Left ventricle myocardium inferior (tissue), 1 donor: Measurements from ENCODE around the gene C3orf70. TPM values are rescaled to one million over a fixed set of nuclear protein-coding genes. Genes with fewer than 3 reads are reported as not detected.

Experiments
- DNase-seq: peaks from one replicate; pipeline ENCODE4 v3.0.0-alpha.2; 2020
- H3K27ac ChIP-seq: fragments of 200-600 bp; replicated peaks from 2 replicates; pipeline ENCODE4 v1.8.0; 2021
- H3K27me3 ChIP-seq: fragments of 200-600 bp; 2 replicates; pipeline ENCODE4 v1.8.0; 2021; ENCODE audit warnings: low read depth
- H3K36me3 ChIP-seq: fragments of 200-600 bp; 2 replicates; pipeline ENCODE4 v1.8.0; 2021
- H3K4me1 ChIP-seq: fragments of 200-600 bp; 2 replicates; pipeline ENCODE4 v1.8.0; 2021
- H3K4me3 ChIP-seq: fragments of 200-600 bp; 2 replicates; pipeline ENCODE4 v1.8.0; 2021; ENCODE audit warnings: mild to moderate bottlenecking, moderate library complexity
- H3K9me3 ChIP-seq: fragments of 200-600 bp; replicated peaks from 2 replicates; pipeline ENCODE4 v1.8.0; 2021
- CTCF ChIP-seq: fragments of 200-600 bp; IDR thresholded peaks from 2 replicates; pipeline ENCODE4 v1.8.0; 2021; ENCODE audit warnings: antibody characterized with exemption, mild to moderate bottlenecking, borderline replicate concordance
- intact Hi-C: fragments of 100-400 bp; cut with micrococcal nuclease; formaldehyde crosslinking; loops from one replicate; pipeline ENCODE4 v1.11.0; 2022
- total RNA-seq: library from RNA; stranded (reverse); fragmentation: NEBNext Ultra II Directional; extraction: Animal tissue kit (Norgen Biotek cat#: 25700); gene quantifications from one replicate; pipeline ENCODE4 v1.2.1, GENCODE V29; 2021
- donor health status: DM: no; HTN: yes; CAD: no; lungs with severe emphysema.

Gene C3orf70
- total RNA-seq, 1 donor from 2014 or later: 1.4 TPM

GRCh38 chr3:185195652-185196051 lies 42.8 kb upstream of the C3orf70 start:
- Histone ChIP-seq H3K4me3 (no peak overlapping the region), H3K27ac (no peak overlapping the region), H3K4me1 (no peaks in the 10 kb centered on the region), H3K9me3 (no peaks in the 10 kb centered on the region), H3K27me3 (no peaks in the 10 kb centered on the region), H3K36me3 (peaks cover 25% of the 10 kb centered on the region)
- DNase-seq: no peak
- intact Hi-C loops: no loop called here
- no peak for TF ChIP-seq CTCF

DNA sequence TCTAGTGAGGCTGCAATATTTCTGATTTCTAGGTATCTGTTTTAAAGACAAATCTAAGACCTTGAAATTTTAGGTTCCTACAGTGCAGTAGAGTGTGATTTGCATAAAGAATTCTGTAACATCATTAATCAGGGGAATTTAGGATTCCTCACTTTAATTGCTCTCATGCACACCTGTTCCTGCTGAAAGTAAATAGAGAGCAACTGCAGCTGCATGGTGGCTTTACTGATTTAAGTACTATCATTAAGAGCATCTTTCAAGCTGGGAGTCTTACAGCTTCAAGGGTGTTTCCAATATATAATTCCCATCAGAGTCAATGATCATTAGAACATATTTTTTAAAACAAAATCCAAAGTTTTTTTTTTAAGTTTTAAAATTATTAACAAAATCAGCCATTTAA lies 36.0 kb upstream of the C3orf70 start:
- no peak overlapping the region for H3K4me3 ChIP-seq
- H3K27ac ChIP-seq: no peak overlapping the region
- TF ChIP-seq CTCF: no peak
- no peaks in the 10 kb centered on the region for H3K9me3 ChIP-seq
- H3K36me3 ChIP-seq: peaks cover 25% of the 10 kb centered on the region
- H3K4me1 ChIP-seq: no peaks in the 10 kb centered on the region
- no peaks in the 10 kb centered on the region for H3K27me3 ChIP-seq
- intact Hi-C loops: no loop called here
- DNase-seq: no peak

- DNase-seq: no peak
Observed at GRCh38 chr3:185187391-185187790, 34.5 kb upstream of the C3orf70 start.

DNA sequence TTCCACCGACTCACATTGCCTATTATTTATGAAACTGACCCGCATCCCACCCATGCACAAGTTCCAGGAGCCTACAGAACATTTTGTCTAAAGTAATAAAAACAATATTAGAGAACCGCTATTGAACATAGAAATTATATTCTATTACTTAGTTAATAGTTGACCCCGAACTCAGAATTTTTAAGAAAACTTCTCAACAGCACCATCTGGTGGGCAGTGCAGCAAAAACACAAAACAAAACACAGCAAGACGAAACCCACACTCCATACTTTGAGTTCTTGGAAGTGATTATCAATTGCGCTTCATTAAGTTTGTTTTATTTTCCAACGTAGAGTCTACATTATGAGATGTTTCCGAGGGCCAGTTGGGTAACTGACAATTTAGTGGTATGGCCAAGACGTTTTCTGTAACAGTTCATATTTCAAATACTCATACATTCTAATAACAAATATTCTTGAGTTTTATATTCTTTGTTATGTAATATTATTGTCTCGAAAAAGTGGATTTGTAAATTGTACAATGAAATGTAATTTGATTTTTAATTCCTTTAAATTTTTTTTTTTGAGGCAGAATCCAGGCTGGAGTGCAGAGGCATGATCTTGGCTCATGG lies 24.0 kb upstream of the C3orf70 start:
- DNase-seq: peak; percentile 20
- intact Hi-C loops: loop anchor here (2.0 kb wide), 1 partner anchor 302 kb away; no protein-coding TSS in a partner anchor
- TF ChIP-seq CTCF: peak; percentile 79

More at GRCh38 chr3:185187391-185187790, 34.5 kb upstream of the C3orf70 start:
- Histone ChIP-seq H3K4me1 (no peaks in the 10 kb centered on the region), H3K27ac (no peak overlapping the region), H3K36me3 (peaks cover 16% of the 10 kb centered on the region), H3K4me3 (no peak overlapping the region), H3K9me3 (no peaks in the 10 kb centered on the region), H3K27me3 (peaks cover 2% of the 10 kb centered on the region)
- TF ChIP-seq CTCF: no peak
- intact Hi-C loops: no loop called here

DNA sequence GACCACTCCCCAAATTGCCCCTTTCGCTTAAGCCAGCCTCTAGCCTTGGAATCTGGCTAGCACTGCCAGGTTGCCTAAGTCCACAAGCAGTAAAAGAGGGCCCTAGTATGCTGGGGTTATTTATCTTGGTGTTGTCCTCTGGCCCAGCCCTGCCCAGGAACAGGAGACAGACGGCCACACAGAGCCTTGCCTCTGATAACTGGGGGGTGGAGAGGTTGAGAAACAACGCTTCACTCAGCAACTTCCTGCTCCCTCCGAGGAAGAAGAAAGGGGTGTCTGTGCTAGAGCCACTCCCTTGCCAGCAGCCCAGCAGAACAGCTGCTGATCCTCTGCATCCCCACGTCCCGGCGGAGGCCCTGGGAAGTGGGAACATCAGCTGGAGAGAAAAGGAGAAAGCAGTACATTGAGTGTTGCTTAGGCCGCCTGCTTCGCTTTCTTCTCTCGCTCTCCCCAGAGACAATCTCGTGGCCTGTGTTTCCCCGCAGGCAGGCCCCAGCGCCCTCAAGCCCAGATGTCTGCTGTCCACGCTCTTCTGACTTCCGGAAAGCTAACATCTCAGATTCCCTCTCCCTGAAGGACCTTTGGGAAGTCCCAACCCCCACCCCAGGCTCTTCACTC lies 22.6 kb upstream of the C3orf70 start:
- TF ChIP-seq CTCF: no peak
- Histone ChIP-seq H3K9me3 (no peaks in the 10 kb centered on the region), H3K36me3 (no peaks in the 10 kb centered on the region), H3K4me1 (peaks cover 10% of the 10 kb centered on the region), H3K27me3 (peaks cover 23% of the 10 kb centered on the region), H3K27ac (peak overlapping the region; percentile 78), H3K4me3 (peak overlapping the region; percentile 39)
- peak; percentile 73 for DNase-seq
- intact Hi-C loops: no loop called here

More for the DNA sequence above, 24.0 kb upstream of the C3orf70 start:
- Histone ChIP-seq H3K4me1 (peaks cover 10% of the 10 kb centered on the region), H3K36me3 (no peaks in the 10 kb centered on the region), H3K27me3 (peaks cover 35% of the 10 kb centered on the region), H3K4me3 (no peak overlapping the region), H3K9me3 (no peaks in the 10 kb centered on the region), H3K27ac (no peak overlapping the region)
